Activated CD8-positive, alpha-beta memory T cell treated with anti-CD3 and anti-CD28 coated beads, Interleukin-2, amount 50 U/mL, for 4 hours (primary cell): Measurements from ENCODE around the gene LMO4.

Experiments used
- DNase-seq: peaks from one replicate; pipeline ENCODE4 v3.0.0-alpha.2; 2020

LMO4 gene

DNA sequence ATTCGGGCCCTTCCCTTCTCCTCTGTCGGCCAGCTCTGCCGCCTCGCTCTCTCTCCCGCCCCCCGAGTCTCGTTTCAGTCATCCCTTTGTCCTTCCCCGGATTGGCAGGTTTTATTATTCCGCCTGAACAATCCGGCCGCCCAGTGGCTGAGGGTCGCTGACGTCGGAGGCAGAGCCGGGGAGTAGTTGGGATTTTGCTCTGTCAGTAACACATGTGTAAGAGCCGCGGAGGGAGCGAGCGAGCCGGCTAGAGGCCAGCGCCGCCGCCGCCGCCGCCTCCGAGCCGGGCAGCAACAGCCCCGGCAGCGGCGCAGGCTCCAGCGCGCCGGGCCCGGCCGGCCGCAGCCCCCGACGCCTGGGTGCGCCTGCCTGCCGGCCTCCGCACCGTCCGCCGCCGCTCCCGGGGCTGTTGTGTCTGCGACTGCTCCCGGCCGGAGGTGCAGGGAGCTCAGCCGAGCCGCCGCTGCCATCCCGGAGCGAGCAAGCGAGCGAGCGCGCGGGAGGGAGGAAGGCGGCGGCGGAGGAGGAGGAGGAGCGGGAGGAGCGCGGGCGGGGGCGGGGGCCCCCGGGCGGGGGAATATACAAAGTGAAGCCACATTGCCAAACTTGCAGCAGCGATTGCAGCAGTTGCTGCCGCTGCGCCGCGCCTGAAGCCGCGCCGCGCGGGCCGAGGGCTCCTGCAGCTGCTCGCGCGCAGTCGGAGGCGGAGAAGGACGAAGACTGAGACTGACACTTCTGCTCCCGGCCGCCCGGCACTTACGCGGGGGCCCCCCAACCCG is at the start of gene LMO4:
TSS of gene LMO4 (plus strand) at position 609 of the 779 bp plus-strand sequence. CDS start 3,136 bp downstream, outside the sequence.
- peak; percentile 85 for DNase-seq

- DNase-seq = no peak
These were observed 49.2 kb upstream of the LMO4 start for GRCh38 chr1:87279536-87279875.

GRCh38 chr1:87279966-87280535 is 48.6 kb upstream of the LMO4 start:
- DNase-seq = no peak

- no peak for DNase-seq
These were observed 44.0 kb upstream of the LMO4 start for GRCh38 chr1:87284456-87285240.

GRCh38 chr1:87291107-87291506 is 37.6 kb upstream of the LMO4 start:
- no peak for DNase-seq

GRCh38 chr1:87292684-87293493 is 35.8 kb upstream of the LMO4 start:
- DNase-seq = peak; percentile 58

GRCh38 chr1:87294633-87295032 is 34.0 kb upstream of the LMO4 start:
- no peak for DNase-seq

DNA sequence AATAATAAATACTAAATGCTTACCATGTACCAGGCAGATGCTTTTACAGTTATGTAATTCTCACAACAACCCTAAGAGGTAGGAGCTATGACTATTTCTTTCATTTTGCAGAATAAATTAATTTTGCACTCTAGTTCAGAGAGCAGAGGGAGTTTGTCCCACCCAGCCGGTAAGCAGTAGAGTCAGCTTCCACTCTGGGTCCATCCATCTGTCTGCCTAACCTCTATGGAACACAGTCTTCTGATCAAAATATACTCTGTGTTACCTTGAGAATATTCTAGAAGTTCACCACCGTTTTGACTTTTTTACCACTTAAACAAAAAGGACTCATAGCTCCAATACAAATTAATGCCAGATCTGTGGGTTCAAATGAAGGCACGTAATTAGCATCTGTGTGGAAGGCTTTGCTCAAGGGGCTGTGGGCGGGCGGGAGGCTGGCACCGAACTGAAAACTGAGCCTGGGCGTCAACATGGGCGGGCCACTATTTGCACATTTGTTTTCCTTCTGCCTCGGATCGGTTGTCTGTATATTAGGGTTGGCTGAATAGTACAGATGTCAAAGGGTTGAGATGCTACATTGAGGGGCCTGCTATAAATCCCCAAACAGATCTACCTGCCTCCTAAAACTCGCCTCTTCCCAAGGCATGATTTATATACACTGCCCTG is 33.1 kb upstream of the LMO4 start:
- DNase-seq = no peak

DNA sequence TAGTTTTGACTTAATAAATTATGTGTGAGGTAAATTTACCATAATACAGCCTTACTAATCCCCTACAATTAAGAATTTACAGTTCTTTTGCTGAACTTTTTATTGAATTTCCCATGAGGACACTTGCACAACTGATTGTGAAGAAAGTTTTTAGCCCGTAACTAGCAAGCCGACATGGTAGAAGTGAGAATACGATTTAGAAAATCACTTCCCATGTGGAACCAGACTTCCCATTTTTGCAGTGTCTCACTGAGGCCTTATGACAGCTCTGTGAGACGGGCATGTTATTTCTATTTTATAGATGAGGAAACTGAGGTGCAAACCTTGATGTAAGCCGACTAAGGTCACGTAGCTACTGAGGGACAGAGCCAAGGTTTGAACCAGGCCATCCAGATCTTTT is 32.5 kb upstream of the LMO4 start:
- no peak for DNase-seq

- DNase-seq = no peak
These were observed 29.0 kb upstream of the LMO4 start for GRCh38 chr1:87299661-87300060.

DNA sequence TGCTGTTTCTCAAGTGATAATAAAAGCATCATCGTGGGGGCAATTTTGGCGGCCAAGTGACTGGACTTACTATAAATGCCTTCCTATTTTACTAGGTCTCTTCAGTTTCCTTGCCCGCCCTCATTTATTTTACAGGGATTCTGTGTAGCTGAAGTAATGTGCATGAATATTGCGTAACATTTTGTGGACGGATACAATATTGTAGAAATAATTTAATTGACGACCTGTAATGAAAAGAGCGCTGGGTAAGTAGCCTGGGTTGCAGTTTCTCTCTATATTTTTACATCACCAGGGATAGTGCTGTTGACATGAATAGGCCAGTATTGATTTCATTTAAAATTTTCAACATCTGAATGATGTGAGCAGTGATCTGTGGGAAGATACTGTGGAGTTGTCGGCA is 28.1 kb upstream of the LMO4 start:
- no peak for DNase-seq

DNA sequence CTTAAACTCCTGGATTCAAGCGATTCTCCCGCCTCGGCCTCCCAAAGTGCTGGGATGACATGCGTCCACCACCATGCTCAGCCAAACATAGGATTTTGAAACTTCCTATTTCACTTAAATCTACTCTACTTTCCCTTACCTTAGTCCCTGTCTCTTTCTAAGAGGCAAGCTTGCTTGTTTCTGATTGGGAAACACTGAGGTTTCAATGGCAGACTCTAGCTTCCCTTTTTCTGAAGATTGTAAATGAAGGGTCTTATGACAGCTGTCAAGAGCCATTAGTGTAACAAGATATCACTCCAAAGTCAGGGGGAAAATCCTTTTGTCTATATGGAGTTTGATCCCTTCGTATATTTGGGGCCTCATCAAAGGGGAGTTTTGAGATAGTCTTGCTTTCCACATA is 23.5 kb upstream of the LMO4 start:
- no peak for DNase-seq

DNA sequence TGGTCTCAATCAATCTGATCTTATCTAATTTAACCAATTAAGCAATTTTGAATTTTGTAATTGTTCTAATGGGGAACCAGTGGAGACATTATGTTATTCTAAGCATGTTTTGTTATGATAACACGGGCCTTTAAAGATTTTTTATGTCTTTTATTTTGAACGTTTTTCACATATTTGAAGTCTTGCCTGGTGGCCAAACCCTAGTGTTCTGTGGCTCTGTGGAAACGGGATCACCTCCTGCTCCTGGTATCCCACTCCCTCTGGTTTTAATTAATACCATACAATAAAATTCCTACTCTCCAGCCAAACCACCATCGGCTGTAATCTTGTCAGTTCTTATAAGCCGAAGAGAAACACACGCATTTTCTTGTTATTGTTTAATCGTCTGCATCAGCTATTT is 22.9 kb upstream of the LMO4 start:
- DNase-seq = no peak

- no peak for DNase-seq
These were observed 21.4 kb upstream of the LMO4 start for GRCh38 chr1:87307306-87307705.

DNA sequence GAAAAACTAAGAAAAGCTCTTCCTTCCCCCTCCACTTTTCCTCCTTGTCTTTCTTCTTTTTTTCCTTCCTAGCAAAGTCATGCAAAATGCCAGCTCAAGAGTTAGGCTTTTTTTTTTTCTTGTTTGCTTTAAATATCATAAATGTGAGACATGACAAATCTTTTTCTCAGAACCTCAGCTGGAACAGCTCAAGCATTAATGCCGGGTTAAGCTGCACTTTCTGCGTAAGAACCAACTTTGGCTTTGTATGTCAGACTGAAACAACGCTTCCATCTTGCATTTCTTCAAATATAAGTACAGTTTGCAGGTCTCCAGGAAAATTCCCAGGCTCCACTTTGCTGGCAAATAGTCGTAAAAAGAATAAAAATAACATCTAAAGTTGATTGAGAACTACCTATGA is 20.7 kb upstream of the LMO4 start:
- DNase-seq = no peak

DNA sequence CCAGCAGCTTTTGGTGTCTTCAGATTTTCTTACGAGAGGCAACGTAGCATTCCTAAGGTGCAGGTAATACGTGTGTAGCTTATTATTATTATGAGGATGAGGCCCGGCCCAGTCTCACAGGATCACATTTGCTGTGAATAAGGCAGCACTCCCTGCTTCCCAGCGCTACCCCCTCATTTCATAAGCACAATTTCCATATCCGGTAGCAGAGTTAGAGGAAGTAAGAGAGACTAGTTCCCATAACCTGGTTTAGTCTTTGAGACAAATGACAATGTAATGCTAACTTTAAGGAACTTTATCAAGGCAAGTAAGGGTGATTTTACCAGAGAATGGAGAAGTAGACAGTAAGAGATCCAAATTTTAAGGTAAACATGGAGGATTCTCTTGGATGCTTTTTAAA is 14.6 kb upstream of the LMO4 start:
- DNase-seq = no peak

DNA sequence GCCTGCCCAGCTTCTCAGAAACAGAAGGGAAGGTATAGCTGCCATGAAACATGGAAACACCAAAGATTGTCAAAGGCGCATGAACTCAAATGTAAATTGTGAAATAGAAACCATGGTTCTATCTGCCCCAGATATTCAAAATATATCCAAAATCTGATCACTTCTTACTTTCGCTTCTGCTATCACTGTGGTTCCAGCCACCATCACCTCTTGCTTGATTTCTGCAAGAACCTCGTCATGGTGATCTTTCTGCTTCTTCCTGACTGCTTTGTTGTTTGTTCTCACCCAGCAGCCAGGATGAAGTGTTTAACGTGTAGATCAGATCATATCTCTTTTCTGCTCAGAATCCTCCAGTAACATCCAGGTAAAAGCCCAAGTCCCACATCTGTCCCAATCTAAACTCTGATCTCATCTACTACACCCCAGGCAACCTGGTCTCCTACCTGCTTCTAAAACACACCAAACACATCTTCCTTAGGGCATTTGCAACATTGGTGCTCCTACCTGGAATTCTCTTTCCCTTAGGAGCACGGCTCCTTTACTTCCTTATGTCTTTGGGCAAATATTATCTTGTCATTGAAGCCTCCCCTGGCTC is 10.5 kb upstream of the LMO4 start:
- no peak for DNase-seq

DNA sequence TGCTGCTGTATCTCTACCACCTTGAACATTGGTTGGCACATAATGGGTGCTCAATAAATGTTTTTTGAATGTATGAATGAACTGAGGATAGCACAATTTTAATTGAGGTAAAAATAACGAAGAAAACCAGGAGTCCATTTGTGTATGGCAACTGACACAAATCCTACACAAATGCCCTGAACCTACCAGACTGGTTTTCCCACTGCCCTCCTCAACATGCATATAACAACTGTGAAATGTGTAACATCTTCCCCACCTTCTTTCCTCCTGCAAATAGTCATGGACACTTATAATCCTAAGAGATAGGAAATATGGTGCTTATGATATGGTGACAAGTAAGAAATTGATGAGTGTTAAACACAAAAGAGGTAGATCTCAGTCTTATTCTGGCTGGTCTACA is 9.9 kb upstream of the LMO4 start:
- DNase-seq = no peak

GRCh38 chr1:87325982-87326738 is 2.5 kb upstream of the LMO4 start:
- peak; percentile 47 for DNase-seq

GRCh38 chr1:87327376-87328271 is 1.1 kb upstream of the LMO4 start:
- DNase-seq = no peak
